ENCODE data around the gene COPS2.
A peak's percentile ranks its signal among the peaks of the same experiment; 100 is the strongest.
"Not testable (repeated sequence)": the region's sequence is repeated elsewhere in the genome, so short reads cannot be mapped to it uniquely, and the experiment has no call there.

Gene COPS2

DNA sequence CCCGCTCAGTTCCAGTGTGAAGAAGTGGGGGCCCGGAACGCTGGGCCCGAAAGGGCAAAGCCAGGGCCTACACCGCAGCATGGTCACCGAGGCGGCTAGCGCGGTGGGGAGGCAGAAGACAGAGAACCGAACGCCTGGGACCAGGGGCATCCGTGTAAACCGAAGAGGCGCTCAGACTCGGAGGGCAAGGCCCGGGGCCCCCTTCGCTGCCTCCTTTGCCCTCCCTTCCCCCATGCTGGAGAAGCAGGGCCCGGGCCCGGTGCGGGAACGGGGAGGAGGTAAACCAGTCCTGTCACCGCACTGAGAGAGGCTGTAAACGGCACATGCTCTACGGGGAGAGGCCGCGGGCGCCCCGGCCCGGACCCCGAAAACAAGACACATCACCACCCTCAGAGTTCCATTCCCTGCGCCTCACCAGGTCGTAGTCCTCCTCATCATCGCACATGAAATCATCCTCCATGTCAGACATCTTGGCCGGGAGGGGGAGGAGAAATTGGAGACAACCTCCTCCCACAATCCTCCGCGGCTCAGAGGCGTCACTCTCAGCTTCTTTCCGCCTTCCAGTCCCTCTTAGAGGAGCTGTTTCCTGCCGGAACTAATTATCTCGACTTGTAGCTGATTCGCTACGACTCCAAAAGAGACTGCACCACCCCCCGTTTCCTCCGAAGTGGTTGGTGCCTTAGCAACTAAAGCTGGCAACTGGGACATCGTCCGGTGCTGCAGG lies at the start of gene COPS2:
TSS of gene COPS2 (minus strand) at position 490 of the 724 bp plus-strand sequence. CDS start at position 469, 21 bp downstream.
- DNase-seq = peak; percentile 57 to 98 (median 94)

GRCh38 chr15:49200347-49200746 lies 44.9 kb upstream of the COPS2 start:
- no peak for DNase-seq

- no peak for DNase-seq
Measured at GRCh38 chr15:49199666-49200065, 44.3 kb upstream of the COPS2 start.

GRCh38 chr15:49196856-49197255 lies 41.5 kb upstream of the COPS2 start:
- no peak for DNase-seq

DNA sequence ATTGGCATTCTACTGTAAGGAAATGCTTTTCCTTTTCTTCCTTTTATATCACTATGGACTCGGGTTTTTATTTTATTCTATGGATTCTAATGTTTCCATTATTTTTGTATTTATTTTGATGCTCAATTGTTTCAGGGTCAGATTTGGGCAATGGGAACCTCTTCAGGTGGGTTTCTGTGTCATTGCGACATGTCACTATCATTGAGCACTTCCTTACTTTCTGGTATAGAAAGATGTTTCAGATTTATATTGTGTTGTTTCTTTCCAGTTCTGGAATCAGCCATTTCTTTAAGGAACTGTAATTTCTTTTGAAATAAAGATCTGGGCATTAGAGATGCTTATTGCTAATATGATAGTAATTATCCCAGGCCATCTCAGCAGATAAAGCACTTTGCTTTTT lies 36.5 kb upstream of the COPS2 start:
- DNase-seq = no peak

DNA sequence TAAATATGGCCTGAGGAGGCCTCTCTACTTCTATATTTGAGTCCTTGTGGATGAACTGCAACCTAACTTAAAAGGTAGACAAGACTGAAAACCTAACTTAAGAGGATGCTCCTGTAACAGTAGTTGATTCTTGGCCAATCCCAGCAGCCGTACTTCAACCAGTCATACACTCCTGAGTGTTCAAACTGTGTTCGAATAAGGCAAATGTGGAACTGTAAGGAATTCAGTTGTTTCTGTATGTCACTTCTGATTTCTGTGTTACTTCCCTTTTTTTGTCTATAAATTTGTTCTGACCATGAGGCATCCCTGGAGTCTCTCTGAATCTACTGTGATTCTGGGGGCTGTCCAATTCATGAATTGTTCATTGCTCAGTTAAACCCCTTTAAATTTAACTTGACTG lies 35.2 kb upstream of the COPS2 start:
- DNase-seq = no peak

DNA sequence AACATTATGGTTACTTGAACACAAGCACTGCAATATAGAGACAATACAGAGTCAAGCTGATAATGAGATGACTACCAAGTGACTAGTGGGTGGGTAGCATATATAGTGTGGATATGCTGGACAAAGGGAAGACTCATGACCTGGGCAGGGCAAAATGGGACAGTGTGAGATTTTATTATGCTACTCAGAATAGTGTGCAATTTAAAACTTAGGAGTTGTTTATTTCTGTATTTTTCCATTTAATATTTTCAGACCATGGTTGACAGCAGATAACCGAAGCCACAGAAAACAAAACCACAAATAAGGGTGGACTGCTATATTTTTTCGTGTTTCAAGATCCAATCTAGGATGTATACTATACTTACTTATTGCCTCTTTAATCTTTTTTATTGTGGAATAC lies 34.2 kb upstream of the COPS2 start:
- no peak for DNase-seq

DNA sequence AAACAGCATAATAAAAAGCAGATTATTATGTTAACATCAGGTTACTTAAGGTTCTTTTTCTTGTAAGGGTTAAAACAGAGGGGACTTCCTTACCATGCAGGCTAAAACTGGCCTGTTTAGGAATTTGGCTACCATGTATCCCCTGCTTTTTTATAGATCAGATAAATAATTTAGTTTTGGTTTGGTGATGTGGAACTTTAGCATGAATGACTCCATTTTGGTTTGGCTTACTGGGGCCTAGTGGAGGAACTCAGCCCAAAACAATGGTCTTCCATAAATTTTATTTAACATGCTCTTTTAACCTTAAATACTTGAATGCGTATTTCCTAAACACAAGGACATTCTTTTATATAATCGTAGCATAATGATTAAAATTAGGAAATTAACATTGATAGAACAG lies 33.5 kb upstream of the COPS2 start:
- DNase-seq = no peak

GRCh38 chr15:49187549-49188245 lies 32.3 kb upstream of the COPS2 start:
- DNase-seq = no peak

DNA sequence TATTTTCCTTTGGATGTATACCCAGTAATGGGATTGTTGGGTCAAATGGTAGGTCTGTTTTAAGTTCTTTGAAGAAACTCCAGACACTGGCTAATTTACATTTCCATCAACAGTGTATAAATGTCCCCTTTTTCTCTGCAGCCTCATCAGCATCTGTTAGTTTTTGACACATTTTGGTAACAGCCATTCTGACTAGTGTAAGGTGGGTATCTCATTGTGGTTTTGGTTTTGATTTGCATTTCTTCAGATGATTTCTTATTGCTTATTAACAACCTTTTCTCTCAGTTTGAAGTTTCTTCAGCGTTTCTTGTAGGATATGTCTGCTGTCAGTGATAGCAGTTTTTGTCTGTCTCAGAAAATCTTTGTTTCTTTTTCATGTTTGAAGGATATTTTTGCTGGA lies 30.1 kb upstream of the COPS2 start:
- no peak for DNase-seq

- not testable (repeated sequence) for DNase-seq
Measured at GRCh38 chr15:49183741-49184140, 28.3 kb upstream of the COPS2 start.

DNA sequence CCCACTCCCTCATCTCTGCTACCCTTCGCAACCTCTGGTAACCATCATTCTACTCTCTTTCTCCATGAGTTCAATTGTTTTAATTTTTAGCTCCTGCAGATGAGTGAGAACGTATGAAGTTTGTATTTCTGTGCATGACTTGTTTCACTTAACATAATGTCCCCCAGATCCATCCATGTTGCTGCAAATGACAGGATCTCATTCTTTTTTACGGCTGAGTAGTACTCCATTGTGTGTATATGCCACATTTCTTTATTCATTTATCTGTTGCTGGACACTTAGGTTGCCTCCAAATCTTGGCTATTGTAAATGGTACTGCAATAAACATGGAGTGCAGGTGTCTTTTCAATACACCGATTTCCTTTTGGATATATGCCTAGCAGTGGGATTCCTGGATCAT lies 26.7 kb upstream of the COPS2 start:
- no peak for DNase-seq

- DNase-seq = no peak
Measured at GRCh38 chr15:49179433-49180190, 24.2 kb upstream of the COPS2 start.

DNA sequence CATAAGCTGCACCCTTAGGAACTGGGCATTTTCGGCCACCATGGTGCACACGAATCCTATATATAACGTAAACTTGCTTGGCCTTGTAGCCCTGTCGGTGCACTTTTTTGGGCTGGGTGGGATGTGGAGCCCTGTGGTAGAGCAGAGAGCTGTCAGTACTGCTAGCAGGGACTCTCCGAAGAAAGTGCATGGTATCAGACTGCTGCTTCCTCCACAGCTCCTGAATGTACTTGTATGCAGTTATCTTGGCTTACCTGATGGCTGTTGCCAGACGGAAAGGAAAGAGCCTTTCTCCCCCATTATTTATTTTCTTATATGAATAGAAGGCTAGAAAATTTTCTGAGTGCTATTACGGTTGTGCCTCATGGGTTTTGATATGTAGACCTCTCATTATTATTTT lies 23.1 kb upstream of the COPS2 start:
- DNase-seq = no peak

DNA sequence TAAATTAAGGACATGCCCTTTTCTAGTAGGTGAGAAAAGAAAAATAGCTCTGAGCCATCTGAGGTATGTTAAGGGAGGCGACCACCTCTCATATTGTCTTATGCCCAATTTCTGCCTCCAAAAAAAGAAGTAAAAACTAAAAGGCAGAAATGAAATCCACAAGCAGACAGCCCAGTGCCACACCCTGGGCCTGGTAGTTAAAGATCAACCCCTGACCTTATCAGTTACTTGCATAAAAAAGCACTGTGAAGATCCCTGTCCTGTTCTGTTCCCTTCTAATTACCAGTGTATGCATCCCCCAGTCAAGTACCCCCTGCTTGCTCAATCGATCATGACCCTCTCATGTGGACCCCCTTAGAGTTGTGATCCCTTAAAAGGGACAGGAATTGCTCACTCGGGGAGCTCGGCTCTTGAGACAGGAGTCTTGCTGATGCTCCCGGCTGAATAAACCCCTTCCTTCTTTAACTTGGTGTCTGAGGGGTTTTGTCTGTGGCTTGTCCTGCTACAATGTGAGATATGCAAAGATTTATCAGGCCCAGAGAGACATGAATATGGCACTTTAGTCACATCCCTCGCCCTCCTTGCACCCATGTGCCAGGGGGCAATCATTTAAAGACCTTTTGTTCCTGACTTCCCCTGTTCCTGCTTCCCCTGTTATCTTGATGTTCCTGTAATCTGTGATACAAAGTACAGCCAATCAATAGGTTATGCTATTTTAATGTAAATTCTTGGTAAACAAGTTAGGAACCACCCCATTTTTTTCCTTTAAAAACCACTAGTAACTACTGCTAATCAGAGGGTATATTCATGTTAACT lies 20.4 kb upstream of the COPS2 start:
- DNase-seq = not testable (repeated sequence)

- DNase-seq = no peak
Measured at GRCh38 chr15:49174902-49175301, 19.5 kb upstream of the COPS2 start.

- no peak for DNase-seq
Measured at GRCh38 chr15:49171790-49172189, 16.4 kb upstream of the COPS2 start.

DNA sequence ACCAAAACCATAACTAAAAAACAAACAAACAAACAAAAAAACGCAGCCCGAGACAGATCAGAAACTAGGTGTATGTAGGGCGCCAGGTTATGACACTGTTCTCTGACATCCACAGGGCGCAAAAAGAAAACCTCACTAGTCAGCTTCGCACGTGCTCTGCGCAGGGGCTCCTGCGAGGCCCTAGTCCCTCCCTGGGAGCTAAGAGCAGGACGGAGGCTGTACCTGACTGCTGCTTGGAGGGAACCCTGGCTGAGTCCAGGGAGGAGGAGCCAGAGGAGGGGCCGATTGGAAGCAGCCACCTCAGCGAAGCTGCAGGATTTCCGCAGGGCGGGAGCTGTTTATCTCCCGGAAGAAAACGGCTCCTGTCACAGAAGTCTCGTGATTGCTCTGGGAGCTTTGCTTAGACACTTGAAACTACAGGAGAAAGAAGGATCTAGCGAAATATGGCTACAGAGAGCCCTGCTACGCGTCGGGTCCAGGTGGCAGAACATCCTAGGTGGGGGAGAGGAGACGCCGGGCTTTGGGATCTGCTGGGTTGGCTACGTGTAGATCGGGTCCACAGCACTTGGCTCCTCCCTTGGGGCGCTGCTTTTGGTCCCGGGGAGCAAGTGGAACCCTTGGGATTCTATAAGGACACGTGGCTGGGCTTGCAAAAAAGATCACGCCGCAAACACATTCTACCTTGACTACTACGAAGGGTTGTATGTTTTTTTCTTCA lies 14.6 kb upstream of the COPS2 start, which contains the start of gene GALK2:
TSS of gene GALK2 (plus strand) at position 368 of the 718 bp plus-strand sequence. CDS start at position 444, 76 bp downstream.
- DNase-seq = peak in 13 of 14 donors; percentile 22 to 94 (median 69)

GRCh38 chr15:49168016-49168415 lies 12.6 kb upstream of the COPS2 start:
- DNase-seq = no peak

DNA sequence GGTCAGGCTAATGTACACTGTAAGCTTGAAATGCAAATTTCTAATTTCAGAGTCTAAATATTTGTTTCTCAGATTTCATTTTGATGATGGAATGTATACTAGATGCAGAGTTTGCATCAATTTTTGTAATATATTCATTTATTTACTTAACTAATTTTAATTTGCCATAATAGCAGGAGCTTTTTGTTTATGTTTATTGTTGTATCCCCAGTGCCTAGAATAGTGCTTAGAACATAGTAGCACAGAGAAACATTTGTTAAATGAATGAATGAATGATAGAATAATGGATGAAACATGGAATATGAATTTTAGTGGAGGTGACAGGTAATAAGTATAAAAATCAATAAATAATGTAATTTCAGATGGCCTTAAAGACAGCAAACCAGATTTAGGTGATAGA lies 9.5 kb upstream of the COPS2 start:
- DNase-seq = no peak

DNA sequence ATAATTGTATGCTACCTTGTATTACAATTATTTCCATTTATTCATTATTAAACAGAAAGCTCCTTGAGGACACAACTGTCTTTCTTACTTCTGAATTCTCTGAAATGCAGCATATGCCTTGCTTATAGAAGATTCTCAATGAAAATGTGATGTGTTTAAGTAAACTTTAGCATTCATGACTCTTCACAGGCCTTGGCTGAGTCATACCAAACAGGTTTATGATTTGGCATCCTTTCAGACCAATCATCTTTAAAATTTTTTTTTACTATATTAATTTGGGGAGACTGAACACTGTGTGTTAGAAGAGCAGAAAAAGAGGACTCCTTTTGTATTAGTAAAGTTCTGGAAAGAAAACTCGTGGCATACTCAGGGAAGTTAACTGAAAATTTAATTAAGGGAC lies 8.3 kb upstream of the COPS2 start:
- DNase-seq = no peak
